ENCODE results near the gene SERPINB8.
A peak's percentile ranks its signal among the peaks of the same experiment; 100 is the strongest.
"Not testable (repeated sequence)": the region's sequence is repeated elsewhere in the genome, so short reads cannot be mapped to it uniquely, and the experiment has no call there.

SERPINB8 gene

GRCh38 chr18:63969942-63970808 lies at the start of gene SERPINB8:
Gene SERPINB8 (plus strand): TSS chr18:63970081. CDS start chr18:63978309, 8,228 bp downstream.
- DNase-seq = peak; percentile 100

- DNase-seq = no peak
Observed at GRCh38 chr18:63922049-63922448, 47.8 kb upstream of the SERPINB8 start.

GRCh38 chr18:63924551-63924950 lies 45.3 kb upstream of the SERPINB8 start:
- DNase-seq = no peak

- DNase-seq = no peak
Observed at GRCh38 chr18:63928331-63928730, 41.5 kb upstream of the SERPINB8 start.

- DNase-seq = not testable (repeated sequence)
Observed at GRCh38 chr18:63929369-63929768, 40.5 kb upstream of the SERPINB8 start.

GRCh38 chr18:63930773-63931354 lies 39.0 kb upstream of the SERPINB8 start:
- no peak for DNase-seq

GRCh38 chr18:63936156-63936931 lies 33.5 kb upstream of the SERPINB8 start:
- DNase-seq = peak; percentile 98

GRCh38 chr18:63936932-63937393 lies 32.9 kb upstream of the SERPINB8 start:
- no peak for DNase-seq

GRCh38 chr18:63940008-63940407 lies 29.9 kb upstream of the SERPINB8 start:
- no peak for DNase-seq

GRCh38 chr18:63940543-63941050 lies 29.3 kb upstream of the SERPINB8 start:
- DNase-seq = peak; percentile 41

- no peak for DNase-seq
Observed at GRCh38 chr18:63947051-63947790, 22.7 kb upstream of the SERPINB8 start.

- DNase-seq = peak; percentile 97
Observed at GRCh38 chr18:63949068-63949737, 20.7 kb upstream of the SERPINB8 start, which contains the start of gene HMSD. Gene HMSD (plus strand): TSS chr18:63949301. CDS start chr18:63953456, 4,155 bp downstream.

- DNase-seq = no peak
Observed at GRCh38 chr18:63951302-63951705, 18.6 kb upstream of the SERPINB8 start.

GRCh38 chr18:63953811-63954210 lies 16.1 kb upstream of the SERPINB8 start:
- no peak for DNase-seq

- DNase-seq = no peak
Observed at GRCh38 chr18:63956755-63957154, 13.1 kb upstream of the SERPINB8 start.

- DNase-seq = no peak
Observed at GRCh38 chr18:63960891-63961290, 9.0 kb upstream of the SERPINB8 start.

GRCh38 chr18:63961435-63961980 lies 8.4 kb upstream of the SERPINB8 start:
- DNase-seq = no peak

GRCh38 chr18:63962137-63962536 lies 7.7 kb upstream of the SERPINB8 start:
- DNase-seq = no peak

- peak; percentile 86 for DNase-seq
Observed at GRCh38 chr18:63963615-63964256, 6.1 kb upstream of the SERPINB8 start.

GRCh38 chr18:63964908-63965307 lies 5.0 kb upstream of the SERPINB8 start:
- no peak for DNase-seq

Measured in NCI-H146 (cell line).